Activated CD8-positive, alpha-beta memory T cell treated with anti-CD3 and anti-CD28 coated beads for 4 hours (primary cell): ENCODE measurements around the gene CNOT8.

Experiments used
- DNase-seq, 2 donors: peaks; one replicate each; pipeline ENCODE4 v3.0.0-alpha.2; 2020; ENCODE audit warnings: low read depth in 2 of 2

CNOT8 gene

DNA sequence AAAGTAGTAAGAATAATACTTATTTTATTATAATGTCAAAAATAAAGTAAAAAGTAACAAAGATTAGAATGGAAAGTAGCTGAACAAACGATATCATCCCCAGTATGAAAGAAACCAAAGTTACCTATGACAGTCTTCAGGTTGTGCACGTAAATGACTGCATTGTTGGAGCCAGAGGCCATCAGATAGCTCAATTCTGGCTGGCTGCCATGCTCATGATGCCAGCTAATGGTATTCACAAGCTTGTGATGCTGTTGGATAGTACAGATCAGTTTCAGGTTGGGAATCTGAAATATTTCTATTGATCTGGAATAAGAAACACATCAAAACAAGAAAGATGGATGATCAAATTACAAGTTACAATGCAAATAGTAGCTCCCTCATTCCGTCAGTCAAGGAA, 58.4 kb downstream of the CNOT8 start:
- DNase-seq: no peak

DNA sequence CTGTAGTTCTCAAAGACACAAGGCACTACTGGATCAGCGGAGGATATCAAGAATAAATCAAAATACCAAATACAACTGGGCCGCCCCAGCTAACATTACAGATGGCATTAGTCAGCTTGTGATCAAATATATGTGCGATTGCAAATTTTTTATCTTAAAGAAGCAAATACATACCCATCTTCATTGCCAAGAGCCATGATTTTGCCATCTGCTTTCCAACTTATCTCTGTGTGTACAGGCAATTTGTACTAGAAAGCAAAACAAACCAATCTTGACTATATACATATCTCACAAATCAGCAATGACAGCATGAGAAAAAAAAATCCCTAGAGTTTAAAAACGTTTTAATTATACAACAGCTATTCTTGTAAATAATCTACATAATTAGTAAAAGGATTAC, 59.3 kb downstream of the CNOT8 start:
- no peak for DNase-seq

DNA sequence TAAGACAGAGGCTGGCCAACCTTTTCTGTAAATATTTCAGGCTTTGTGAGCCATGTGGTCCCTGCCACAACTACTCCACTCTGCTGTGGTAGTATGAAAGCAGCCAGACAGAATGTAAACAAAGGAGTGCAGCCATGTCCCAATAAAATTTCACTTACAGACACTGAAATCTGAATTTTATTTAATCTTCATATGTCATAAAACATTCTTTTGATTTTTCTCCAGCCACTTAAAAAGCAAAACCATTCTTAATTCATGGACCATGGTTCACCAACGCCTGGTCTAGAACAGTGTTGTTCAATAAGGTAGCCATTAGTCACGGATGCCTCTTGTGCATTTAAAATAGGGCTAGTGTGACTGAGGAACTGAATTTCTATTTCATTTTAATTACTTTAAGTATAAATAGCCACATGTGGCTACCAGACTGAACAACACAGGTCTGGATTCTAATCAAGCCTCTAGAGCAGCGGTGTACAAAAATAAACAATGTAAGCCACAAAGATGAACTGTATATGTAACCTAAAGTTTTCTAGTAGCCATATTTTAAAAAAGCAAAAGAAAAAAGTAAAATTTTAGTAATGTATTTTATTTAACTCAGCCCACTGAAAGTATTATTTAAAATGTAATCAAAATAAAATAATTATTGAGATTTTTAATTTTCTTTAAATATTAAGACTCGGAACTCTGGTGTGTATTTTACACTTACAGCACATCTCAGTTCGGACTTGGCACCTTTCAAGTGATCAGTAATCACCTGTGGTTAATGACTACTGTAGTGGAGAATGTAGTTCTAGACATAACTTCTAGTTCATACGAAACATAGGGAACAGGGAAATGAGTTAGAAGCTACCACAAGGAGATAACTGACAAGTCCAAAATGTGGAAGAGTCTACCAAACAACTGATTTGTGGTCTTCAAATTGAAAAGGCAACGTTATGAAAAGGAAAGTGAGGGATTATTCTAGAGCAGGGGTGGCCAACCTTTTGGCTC, 65.3 kb downstream of the CNOT8 start:
- no peak for DNase-seq
